Tibial nerve (tissue), 4 donors: ENCODE results near the gene OR10H1. TPM values are rescaled to one million over a fixed set of nuclear protein-coding genes. Genes with fewer than 3 reads are reported as not detected.
"Not testable (repeated sequence)": the region's sequence is repeated elsewhere in the genome, so short reads cannot be mapped to it uniquely, and the experiment has no call there.

Experiments
- DNase-seq, 2 donors: peaks; one replicate each; pipeline ENCODE4 v3.0.0-alpha.2; 2019; ENCODE audit warnings: low spot score in 2 of 2
- H3K27ac ChIP-seq, 4 donors: fragments of 200-600 bp; sonication (generic) in 3 of 4; one replicate each; pipeline ENCODE4 v1.5.1; 2017 to 2019; ENCODE audit warnings: mild to moderate bottlenecking in 1 of 4
- H3K27me3 ChIP-seq, 2 donors: fragments of 200-600 bp; sonication (generic) in 1 of 2; one replicate each; pipeline versions ENCODE4 v1.5.1 to v1.6.0; 2017 to 2019
- H3K36me3 ChIP-seq, 3 donors: fragments of 200-600 bp; sonication (generic); one replicate each; pipeline ENCODE4 v1.5.1; 2018 to 2019
- H3K4me1 ChIP-seq, 4 donors: fragments of 200-600 bp; sonication (generic) in 3 of 4; one replicate each; pipeline ENCODE4 v1.5.1; 2017 to 2019
- H3K4me3 ChIP-seq, 4 donors: fragments of 200-600 bp; sonication (generic) in 3 of 4; one replicate each; pipeline ENCODE4 v1.5.1; 2017 to 2019; ENCODE audit warnings: mild to moderate bottlenecking in 1 of 4, moderate library complexity in 1 of 4
- H3K9me3 ChIP-seq, 4 donors: fragments of 200-600 bp; sonication (generic) in 3 of 4; one replicate each; pipeline ENCODE4 v1.5.1; 2017 to 2019
- CTCF ChIP-seq, 5 experiments: fragments of 200-600 bp in 3 of 5; fragments of 450-650 bp in 2 of 5; sonication (generic) in 3 of 5; IDR thresholded peaks; one replicate each; pipeline ENCODE4 v1.5.1; 2016 to 2019; ENCODE audit warnings: antibody characterized with exemption in 5 of 5, mild to moderate bottlenecking in 3 of 5, moderate library complexity in 2 of 5
- EP300 ChIP-seq, 2 donors: sonication (generic); formaldehyde crosslinking; IDR thresholded peaks; one replicate each; pipeline ENCODE4 v1.6.1; 2017; ENCODE audit warnings: antibody characterized with exemption in 2 of 2, mild to moderate bottlenecking in 1 of 2
- POLR2A ChIP-seq, 2 donors: fragments of 450-650 bp; IDR thresholded peaks; one replicate each; pipeline ENCODE4 v1.6.1; 2017; ENCODE audit warnings: antibody characterized with exemption in 2 of 2, mild to moderate bottlenecking in 2 of 2, moderate library complexity in 2 of 2
- WGBS, 2 donors: methylation state at CpG; one replicate each; pipeline ENCODE4 v1.1.5; 2018; 5-methylcytosine and 5-hydroxymethylcytosine counted together
- total RNA-seq, 4 donors: library from RNA; depleted of rRNA; stranded (reverse); fragments of >200 nt; gene quantifications; one replicate each; pipeline ENCODE4 v1.1.0, GENCODE V29; 2016

Gene OR10H1
- total RNA-seq, 4 donors from 2014 or later: not detected

- 58 to 64% methylated on average over 11 of the region's 11 CpGs for WGBS, 2 donors
- no peaks in the 10 kb centered on the region for H3K36me3 ChIP-seq
- H3K27ac ChIP-seq: no peak overlapping the region
- H3K27me3 ChIP-seq: no peaks in the 10 kb centered on the region
- H3K4me3 ChIP-seq: no peak overlapping the region
- no peak for DNase-seq
- H3K4me1 ChIP-seq: peaks cover 0 to 6% (median 0%) of the 10 kb centered on the region in 4 donors
- H3K9me3 ChIP-seq: no peaks in the 10 kb centered on the region
- TF ChIP-seq EP300 (IDR thresholded peaks at IDR 0.05) (no peak), POLR2A (IDR thresholded peaks at IDR 0.05) (no peak), CTCF (IDR thresholded peaks at IDR 0.05) (no peak)
Observed at GRCh38 chr19:15841875-15842569, 26.6 kb upstream of the OR10H1 start.

- no peaks in the 10 kb centered on the region for H3K36me3 ChIP-seq
- no peak overlapping the region for H3K27ac ChIP-seq
- peaks cover 0 to 10% (median 1%) of the 10 kb centered on the region in 4 donors for H3K4me1 ChIP-seq
- TF ChIP-seq CTCF (IDR thresholded peaks at IDR 0.05) (no peak), POLR2A (IDR thresholded peaks at IDR 0.05) (no peak), EP300 (IDR thresholded peaks at IDR 0.05) (no peak)
- DNase-seq: no peak
- H3K4me3 ChIP-seq: no peak overlapping the region
- 60 to 64% methylated on average over 2 of the region's 2 CpGs for WGBS, 2 donors
- no peaks in the 10 kb centered on the region for H3K9me3 ChIP-seq
- no peaks in the 10 kb centered on the region for H3K27me3 ChIP-seq
Observed at GRCh38 chr19:15840833-15841232, 25.4 kb upstream of the OR10H1 start.

GRCh38 chr19:15839888-15840287 lies 24.4 kb upstream of the OR10H1 start:
- H3K27me3 ChIP-seq, DNase-seq: not testable (repeated sequence)
- 63 to 76% methylated on average over 4 of the region's 4 CpGs for WGBS, 2 donors

GRCh38 chr19:15838351-15838750 lies 22.9 kb upstream of the OR10H1 start:
- 91 to 96% methylated on average over 3 of the region's 3 CpGs for whole genome bisulfite sequencing, 2 donors

More at GRCh38 chr19:15839888-15840287, 24.4 kb upstream of the OR10H1 start:
- not testable (repeated sequence) for H3K9me3 ChIP-seq, H3K36me3 ChIP-seq, H3K4me3 ChIP-seq, H3K27ac ChIP-seq
- peaks cover 0 to 13% (median 3%) of the 10 kb centered on the region in 4 donors for H3K4me1 ChIP-seq

GRCh38 chr19:15837221-15837731 lies 21.8 kb upstream of the OR10H1 start:
- peak in 1 of 2 donors; percentile 8 for DNase-seq
- Histone ChIP-seq H3K27me3 (no peaks in the 10 kb centered on the region), H3K36me3 (no peaks in the 10 kb centered on the region), H3K4me1 (peaks cover 0 to 13% (median 3%) of the 10 kb centered on the region in 4 donors), H3K4me3 (peak overlapping the region; percentile 88 to 96 (median 90)), H3K9me3 (no peaks in the 10 kb centered on the region), H3K27ac (peak overlapping the region; percentile 99 to 100 (median 100))
- WGBS, 2 donors: 1 to 2% methylated on average over 9 of the region's 9 CpGs
- TF ChIP-seq CTCF (IDR thresholded peaks at IDR 0.05): no peak
- TF ChIP-seq EP300 (IDR thresholded peaks at IDR 0.05): no peak
- TF ChIP-seq POLR2A (IDR thresholded peaks at IDR 0.05): no peak

More at GRCh38 chr19:15838351-15838750, 22.9 kb upstream of the OR10H1 start:
- no peak for DNase-seq
- no peaks in the 10 kb centered on the region for H3K27me3 ChIP-seq
- H3K4me3 ChIP-seq: no peak overlapping the region
- peaks cover 0 to 13% (median 3%) of the 10 kb centered on the region in 4 donors for H3K4me1 ChIP-seq
- no peaks in the 10 kb centered on the region for H3K9me3 ChIP-seq
- H3K27ac ChIP-seq: no peak overlapping the region
- H3K36me3 ChIP-seq: no peaks in the 10 kb centered on the region
- TF ChIP-seq EP300 (IDR thresholded peaks at IDR 0.05): no peak
- TF ChIP-seq CTCF (IDR thresholded peaks at IDR 0.05): no peak
- TF ChIP-seq POLR2A (IDR thresholded peaks at IDR 0.05): no peak
